Measurements from ENCODE around the gene FGF11.
"Not testable (repeated sequence)": the region's sequence is repeated elsewhere in the genome, so short reads cannot be mapped to it uniquely, and the experiment has no call there.

DNA sequence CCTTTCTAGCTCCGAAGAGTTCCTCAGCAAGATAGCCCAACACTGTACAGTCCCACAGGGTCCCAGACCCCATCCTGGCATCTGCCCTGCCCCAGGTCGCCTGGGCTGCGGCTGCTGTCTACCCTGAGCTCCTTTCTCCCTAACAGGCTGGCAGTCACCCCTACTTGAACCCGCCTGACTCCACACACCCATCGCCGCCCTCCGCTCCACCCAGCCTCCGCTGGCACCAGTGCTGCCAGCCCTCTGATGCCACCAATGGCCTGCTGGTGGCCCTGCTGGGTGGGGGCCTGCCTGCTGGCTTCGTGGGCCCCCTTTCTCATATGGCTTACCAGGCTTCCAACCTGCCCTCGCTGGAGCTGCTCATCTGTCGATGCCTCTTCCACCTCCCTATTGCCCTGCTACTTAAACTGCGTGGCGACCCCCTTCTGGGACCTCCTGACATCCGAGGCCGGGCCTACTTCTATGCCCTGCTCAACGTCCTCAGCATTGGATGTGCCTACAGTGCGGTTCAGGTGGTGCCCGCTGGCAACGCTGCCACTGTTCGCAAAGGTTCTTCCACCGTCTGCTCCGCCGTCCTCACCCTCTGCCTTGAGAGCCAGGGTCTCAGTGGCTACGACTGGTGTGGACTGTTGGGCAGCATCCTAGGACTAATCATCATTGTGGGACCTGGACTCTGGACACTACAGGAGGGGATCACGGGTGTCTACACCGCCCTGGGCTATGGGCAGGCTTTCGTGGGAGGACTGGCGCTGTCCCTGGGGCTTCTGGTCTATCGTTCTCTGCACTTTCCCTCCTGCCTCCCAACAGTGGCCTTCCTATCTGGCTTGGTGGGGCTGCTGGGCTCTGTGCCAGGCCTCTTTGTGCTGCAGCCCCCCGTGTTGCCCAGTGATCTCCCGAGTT is 42.8 kb downstream of the FGF11 start:
- TF ChIP-seq, protein P1, sequence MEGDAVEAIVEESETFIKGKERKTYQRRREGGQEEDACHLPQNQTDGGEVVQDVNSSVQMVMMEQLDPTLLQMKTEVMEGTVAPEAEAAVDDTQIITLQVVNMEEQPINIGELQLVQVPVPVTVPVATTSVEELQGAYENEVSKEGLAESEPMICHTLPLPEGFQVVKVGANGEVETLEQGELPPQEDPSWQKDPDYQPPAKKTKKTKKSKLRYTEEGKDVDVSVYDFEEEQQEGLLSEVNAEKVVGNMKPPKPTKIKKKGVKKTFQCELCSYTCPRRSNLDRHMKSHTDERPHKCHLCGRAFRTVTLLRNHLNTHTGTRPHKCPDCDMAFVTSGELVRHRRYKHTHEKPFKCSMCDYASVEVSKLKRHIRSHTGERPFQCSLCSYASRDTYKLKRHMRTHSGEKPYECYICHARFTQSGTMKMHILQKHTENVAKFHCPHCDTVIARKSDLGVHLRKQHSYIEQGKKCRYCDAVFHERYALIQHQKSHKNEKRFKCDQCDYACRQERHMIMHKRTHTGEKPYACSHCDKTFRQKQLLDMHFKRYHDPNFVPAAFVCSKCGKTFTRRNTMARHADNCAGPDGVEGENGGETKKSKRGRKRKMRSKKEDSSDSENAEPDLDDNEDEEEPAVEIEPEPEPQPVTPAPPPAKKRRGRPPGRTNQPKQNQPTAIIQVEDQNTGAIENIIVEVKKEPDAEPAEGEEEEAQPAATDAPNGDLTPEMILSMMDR (IDR thresholded peaks at IDR 0.05): not testable (repeated sequence)
- TF ChIP-seq POLR2A (IDR thresholded peaks at IDR 0.05): not testable (repeated sequence)

Data from adrenal gland (tissue), 5 donors.